Measurements from ENCODE around the gene SPAM1. TPM values are rescaled to one million over a fixed set of nuclear protein-coding genes. Genes with fewer than 3 reads are reported as not detected.
"Not testable (repeated sequence)": the region's sequence is repeated elsewhere in the genome, so short reads cannot be mapped to it uniquely, and the experiment has no call there.

SPAM1 gene
- total RNA-seq: not detected
- long read RNA-seq: 0 reads

- ATAC-seq (no peak), DNase-seq (no peak)
- intact Hi-C loops (cut with micrococcal nuclease): no loop called here
Measured at GRCh38 chr7:123924941-123925340, at the start of gene SPAM1. SPAM1 (plus strand) TSS chr7:123925241; CDS start chr7:123953571, 28,330 bp downstream.

GRCh38 chr7:123876557-123877256 lies 48.3 kb upstream of the SPAM1 start:
- no peak for ATAC-seq
- no peak for DNase-seq
- intact Hi-C loops (cut with micrococcal nuclease): no loop called here

- peak; percentile 50 for ATAC-seq
Measured at GRCh38 chr7:123879628-123880027, 45.4 kb upstream of the SPAM1 start.

GRCh38 chr7:123881300-123881699 lies 43.7 kb upstream of the SPAM1 start:
- ATAC-seq: no peak
- DNase-seq: no peak
- intact Hi-C loops (cut with micrococcal nuclease): no loop called here

More at GRCh38 chr7:123879628-123880027, 45.4 kb upstream of the SPAM1 start:
- DNase-seq: no peak
- intact Hi-C loops (cut with micrococcal nuclease): no loop called here

GRCh38 chr7:123883154-123883553 lies 41.9 kb upstream of the SPAM1 start:
- ATAC-seq: no peak
- no peak for DNase-seq
- intact Hi-C loops (cut with micrococcal nuclease): no loop called here

- ATAC-seq (no peak), DNase-seq (no peak)
- intact Hi-C loops (cut with micrococcal nuclease): no loop called here
Measured at GRCh38 chr7:123888192-123888591, 36.8 kb upstream of the SPAM1 start.

- intact Hi-C loops (cut with micrococcal nuclease); ATAC-seq; DNase-seq: not testable (repeated sequence)
Measured at GRCh38 chr7:123894753-123895152, 30.3 kb upstream of the SPAM1 start.

GRCh38 chr7:123901101-123901500 lies 23.9 kb upstream of the SPAM1 start:
- intact Hi-C loops (cut with micrococcal nuclease): no loop called here
- DNase-seq (no peak), ATAC-seq (no peak)

- DNase-seq (no peak), ATAC-seq (no peak)
- intact Hi-C loops (cut with micrococcal nuclease): no loop called here
Measured at GRCh38 chr7:123905714-123906113, 19.3 kb upstream of the SPAM1 start.

GRCh38 chr7:123916240-123916724 lies 8.8 kb upstream of the SPAM1 start:
- intact Hi-C loops (cut with micrococcal nuclease): no loop called here
- DNase-seq: no peak
- peak; percentile 33 for ATAC-seq

- intact Hi-C loops (cut with micrococcal nuclease): no loop called here
- DNase-seq (no peak), ATAC-seq (no peak)
Measured at GRCh38 chr7:123917878-123918277, 7.2 kb upstream of the SPAM1 start.

GRCh38 chr7:123918309-123918708 lies 6.7 kb upstream of the SPAM1 start:
- ATAC-seq: no peak
- intact Hi-C loops (cut with micrococcal nuclease): no loop called here
- no peak for DNase-seq

- no peak for ATAC-seq
- intact Hi-C loops (cut with micrococcal nuclease): no loop called here
Measured at GRCh38 chr7:123923599-123923998, 1.4 kb upstream of the SPAM1 start.

GRCh38 chr7:123929107-123929506 lies 4.1 kb downstream of the SPAM1 start:
- no peak for ATAC-seq
- intact Hi-C loops (cut with micrococcal nuclease): no loop called here

More at GRCh38 chr7:123923599-123923998, 1.4 kb upstream of the SPAM1 start:
- no peak for DNase-seq

GRCh38 chr7:123929655-123930054 lies 4.6 kb downstream of the SPAM1 start:
- intact Hi-C loops (cut with micrococcal nuclease): no loop called here
- no peak for DNase-seq
- ATAC-seq: no peak

More at GRCh38 chr7:123929107-123929506, 4.1 kb downstream of the SPAM1 start:
- DNase-seq: no peak

GRCh38 chr7:123935436-123936381 lies 10.7 kb downstream of the SPAM1 start:
- DNase-seq (no peak), ATAC-seq (no peak)
- intact Hi-C loops (cut with micrococcal nuclease): no loop called here

- intact Hi-C loops (cut with micrococcal nuclease): no loop called here
- ATAC-seq: no peak
- no peak for DNase-seq
Measured at GRCh38 chr7:123936388-123936787, 11.3 kb downstream of the SPAM1 start.

- intact Hi-C loops (cut with micrococcal nuclease): no loop called here
- no peak for DNase-seq
- ATAC-seq: no peak
Measured at GRCh38 chr7:123939784-123940183, 14.7 kb downstream of the SPAM1 start.

GRCh38 chr7:123941391-123942180 lies 16.5 kb downstream of the SPAM1 start:
- intact Hi-C loops (cut with micrococcal nuclease): no loop called here
- ATAC-seq (no peak), DNase-seq (no peak)

Measured in left ventricle myocardium superior (tissue), 1 donor.